SKM-1 (cell line): Measurements from ENCODE around the gene KCNAB1.

ENCODE experiments used
- DNase-seq: peaks from one replicate; lab custom pipeline; 2025; ENCODE audit not compliant: unreplicated experiment; lab: John Stamatoyannopoulos, UW

KCNAB1 gene

DNA sequence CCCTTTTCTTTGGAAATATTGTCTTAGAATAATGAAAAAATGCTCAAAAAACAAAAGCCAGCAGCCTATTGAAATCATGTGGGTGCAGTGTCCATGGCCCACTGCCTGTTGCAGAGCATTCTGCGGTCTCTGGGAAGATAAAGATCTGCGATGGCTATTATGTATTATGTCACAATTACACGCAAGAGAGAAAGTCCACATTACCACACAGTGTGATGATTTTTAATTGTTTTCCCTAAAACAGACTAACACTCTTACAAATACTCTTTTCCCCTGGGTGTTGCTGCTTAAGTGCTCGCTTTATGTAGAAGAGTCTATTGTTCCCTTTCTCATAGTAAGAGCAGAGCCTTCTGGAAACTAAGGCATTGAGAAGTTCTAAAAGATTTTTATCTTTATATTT, 402.3 kb downstream of the KCNAB1 start:
- DNase-seq = no peak

DNA sequence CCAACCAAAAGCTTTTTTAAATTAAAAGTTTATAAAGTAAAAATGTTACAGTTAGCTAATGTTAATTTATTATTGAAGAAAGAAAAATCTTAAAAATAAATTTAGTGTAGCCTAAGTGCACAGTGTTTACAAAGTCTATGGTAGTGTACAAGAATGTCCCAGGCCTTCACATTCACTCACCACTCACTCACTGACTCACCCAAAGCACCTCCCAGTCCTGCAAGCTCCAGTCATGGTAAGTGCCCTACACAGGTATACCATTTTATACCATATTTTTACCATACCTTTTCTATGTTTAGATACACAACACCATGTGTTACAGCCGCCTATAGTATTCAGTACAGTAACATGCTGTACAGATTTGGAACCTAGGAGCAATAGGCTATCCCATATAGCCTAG, 405.4 kb downstream of the KCNAB1 start:
- no peak for DNase-seq

DNA sequence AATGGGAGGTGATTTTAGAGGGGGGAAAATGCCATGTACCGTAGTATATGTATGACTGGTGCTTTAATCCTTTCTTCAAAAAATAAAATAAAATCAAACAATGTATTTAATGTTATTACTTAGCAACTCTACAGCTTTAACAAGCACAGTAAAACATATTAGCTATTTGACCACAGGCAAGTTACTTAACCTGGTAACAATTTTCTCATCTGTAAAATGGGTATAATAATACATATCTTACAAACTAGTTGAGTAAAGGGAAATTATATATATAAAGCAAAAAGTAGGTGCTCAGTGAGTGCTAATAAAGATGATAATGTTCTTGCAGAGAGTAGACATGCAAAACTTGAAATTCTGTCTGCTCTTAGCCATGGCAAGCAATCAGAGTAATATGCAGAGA, 406.7 kb downstream of the KCNAB1 start:
- DNase-seq = no peak

DNA sequence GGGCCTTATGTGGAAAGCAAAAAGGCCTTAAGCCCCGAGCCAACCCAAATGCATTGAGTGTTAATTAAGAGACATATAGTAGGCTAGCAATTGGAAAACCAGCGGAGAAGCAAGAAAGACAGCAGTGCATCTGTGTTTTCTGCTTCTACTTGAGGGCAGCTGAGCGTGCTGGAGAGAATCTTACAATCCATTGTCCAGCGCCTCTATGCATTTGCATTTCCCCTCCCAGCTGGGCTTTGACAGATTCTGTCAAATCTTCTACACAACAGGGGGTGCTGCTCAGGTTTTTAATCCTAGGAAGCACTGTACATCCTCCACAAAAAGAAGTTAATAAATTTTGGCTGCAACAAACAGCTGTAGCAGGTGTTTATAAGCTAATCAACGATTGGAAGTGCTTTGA, 410.6 kb downstream of the KCNAB1 start:
- no peak for DNase-seq

DNA sequence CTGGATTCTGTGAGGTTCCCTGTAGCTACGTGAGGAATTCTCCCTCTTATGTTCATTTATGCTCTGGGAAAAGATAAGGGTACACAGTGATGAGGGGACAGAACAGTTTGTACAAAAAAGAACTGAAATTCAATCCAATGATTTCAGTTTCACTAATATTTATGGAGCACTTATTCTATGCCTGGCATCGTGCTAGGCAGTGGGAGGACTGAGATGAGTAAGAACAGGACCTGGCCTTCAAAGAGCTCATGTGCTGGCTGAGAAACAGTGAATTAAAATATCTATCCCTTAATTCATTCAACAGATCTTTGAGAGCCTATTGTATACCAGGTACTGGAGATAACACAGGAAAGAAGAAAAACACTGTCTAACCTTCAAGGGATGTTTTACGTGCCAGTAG, 412.4 kb downstream of the KCNAB1 start:
- DNase-seq = no peak

DNA sequence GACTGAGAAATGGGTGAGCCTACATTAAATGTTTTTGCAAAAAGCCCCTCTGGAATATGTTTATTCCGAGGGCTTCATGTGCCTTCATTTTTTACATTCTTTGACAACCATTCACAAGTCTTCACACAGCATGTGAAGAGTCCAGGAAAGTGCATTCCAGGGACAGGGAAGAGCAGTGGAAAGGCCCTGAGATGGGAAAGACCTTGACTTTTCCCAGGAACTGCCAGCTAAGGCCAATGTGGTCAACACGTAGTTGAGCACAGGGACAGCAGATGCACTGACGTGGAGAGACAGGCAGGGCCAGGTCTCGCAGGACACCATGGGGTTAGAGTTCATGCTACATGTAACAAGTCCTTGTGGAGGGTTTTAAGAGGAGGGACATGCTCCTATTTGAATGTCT, 412.8 kb downstream of the KCNAB1 start:
- DNase-seq = no peak

DNA sequence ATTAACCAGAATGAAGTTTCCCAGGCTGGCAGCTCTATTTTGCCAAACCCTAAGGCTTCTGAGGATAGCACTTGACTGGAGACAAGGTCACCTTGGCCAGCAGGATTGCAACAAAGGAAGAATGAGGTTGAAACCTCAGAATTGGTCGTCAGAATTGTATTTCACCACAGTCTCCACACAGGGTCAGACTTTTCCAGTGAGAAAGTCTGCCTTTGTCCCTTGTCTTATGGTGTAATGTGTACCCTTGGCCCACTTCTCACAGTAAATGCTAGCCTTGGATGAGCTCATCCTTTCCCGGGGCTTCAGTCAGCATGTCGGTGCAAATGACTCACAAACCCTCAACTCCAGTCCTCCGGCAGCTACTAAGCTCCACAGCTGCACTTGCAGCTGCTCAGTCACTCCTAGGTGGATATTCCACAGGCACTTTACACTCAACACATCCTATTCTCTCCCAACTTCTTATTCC, 414.8 kb downstream of the KCNAB1 start:
- peak; percentile 25 for DNase-seq

DNA sequence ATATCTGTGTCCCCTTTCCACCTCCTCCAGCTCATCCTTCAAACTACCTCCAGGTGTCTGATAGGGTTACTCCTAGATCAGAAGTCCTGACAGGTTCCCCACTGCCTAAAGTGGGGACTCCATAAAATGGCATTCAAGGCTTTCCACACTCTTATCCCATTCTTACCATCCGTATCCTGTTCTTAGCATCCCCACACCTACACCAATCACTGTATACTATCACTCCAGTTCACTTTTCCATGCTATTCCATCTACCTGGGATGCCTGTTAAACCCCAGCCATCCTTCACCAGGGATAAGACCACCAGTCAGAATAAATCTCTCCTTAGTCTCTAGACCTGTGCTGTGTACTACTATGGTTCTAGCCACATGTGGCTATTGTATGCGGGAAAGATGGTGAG, 415.4 kb downstream of the KCNAB1 start:
- no peak for DNase-seq

DNA sequence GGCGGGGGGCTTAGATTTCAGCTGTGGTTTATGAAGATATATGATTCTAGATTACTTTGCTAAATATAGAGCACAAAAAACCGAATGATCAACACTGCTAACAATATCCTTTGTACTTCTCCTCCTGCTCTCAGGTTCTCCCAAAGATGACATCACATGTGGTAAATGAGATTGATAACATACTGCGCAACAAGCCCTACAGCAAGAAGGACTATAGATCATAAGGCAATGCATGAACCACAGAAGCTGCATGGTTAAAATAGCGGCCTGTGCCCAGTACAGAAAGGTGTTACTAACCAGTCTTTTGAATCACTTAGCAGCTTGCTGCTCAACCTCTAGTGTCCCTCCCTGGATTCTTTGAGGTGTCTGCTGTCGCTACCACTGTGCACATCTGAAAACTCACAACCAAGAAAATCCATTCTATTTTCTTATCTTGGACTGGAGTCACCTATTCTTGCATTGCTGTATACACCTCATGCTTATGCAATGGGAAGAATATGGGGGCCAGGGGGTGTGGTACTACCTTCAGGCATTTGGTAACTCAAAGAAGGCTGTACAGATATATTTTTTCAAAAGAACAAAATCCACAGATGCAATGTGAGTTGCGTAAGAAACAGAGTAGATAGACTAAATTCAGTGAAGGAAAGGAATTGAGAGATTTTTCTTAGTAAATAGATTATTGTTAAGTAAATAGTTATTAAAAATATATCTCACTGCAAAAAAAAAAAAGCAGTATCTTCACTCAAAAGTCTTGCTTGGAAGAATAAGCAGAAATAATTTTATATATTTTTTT, 416.3 kb downstream of the KCNAB1 start:
- no peak for DNase-seq

DNA sequence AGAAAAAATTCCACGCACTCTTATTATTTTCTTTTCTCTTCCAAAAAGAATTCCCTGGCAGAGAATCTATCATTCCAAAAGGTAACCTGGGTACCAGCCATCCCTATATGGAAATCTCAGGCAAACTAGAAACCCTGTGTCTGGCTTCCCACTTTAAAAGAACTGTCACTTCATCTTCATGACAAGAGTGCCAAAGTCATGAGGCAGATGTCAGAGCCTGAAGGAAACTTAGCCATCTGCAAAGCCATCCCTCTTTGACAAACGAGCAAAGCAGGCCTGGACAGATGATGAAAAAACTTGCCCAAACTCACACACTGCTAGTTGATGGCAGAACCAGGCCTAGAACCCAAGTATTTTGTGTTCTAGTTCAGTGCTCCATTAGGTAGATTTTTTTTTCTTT, 418.7 kb downstream of the KCNAB1 start:
- no peak for DNase-seq

DNA sequence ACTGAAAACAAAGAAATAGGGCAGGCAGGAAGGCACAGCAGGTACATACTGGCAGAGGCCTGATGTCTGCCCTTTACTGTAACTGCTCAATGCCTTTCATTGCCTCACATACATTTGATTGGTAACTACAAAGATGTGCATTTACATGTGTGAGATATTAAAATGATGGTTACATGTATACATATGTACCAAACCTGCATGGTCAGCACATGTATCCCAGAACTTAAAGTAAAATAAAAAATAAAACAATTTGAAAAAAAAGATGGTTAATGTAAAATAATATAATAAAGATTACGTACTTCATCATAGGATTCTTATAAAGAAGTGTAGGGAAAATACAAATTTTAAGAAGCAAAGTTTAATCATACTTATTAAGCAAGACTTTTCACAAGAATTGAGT, 419.4 kb downstream of the KCNAB1 start:
- DNase-seq = no peak

DNA sequence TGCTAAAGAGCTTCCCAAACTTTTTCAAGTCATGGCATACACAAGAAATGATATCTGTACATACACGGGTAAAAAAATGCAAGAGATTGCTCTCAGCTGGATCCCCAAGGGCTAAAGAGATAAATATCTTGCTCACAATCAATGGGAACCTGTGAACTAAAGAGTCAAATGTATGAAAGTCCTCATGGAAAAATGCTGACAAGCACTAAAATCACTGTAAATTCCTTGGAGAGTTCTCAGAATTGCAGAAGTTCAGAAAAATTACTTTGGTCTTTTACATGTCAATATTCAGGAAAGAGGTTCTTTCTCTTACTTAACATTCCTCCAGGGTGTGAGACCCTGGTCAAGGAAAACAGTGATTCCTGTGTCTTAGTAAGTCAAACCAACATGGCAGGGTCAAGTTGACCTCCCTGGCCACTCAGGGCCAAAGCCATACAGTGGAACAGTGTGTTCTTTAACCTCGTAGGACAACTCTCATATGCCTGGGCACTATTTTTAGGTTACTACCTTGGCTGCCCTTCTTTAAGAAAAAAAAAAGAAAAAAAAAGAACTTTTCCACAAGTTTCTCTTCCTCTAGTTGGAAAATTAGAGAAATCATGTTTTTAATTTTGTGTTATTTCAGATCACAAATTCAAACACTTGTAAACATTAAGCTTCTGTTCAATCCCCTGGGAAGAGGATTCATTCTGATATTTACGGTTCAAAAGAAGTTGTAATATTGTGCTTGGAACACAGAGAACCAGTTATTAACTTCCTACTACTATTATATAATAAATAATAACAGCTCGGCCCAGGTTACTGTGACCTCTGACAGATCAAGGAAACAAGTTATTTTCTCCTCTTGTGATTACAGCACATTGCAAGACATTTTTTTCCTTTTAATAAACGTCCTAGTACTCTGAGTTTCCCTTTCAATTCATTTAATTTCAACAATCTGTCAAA, 422.0 kb downstream of the KCNAB1 start:
- no peak for DNase-seq

DNA sequence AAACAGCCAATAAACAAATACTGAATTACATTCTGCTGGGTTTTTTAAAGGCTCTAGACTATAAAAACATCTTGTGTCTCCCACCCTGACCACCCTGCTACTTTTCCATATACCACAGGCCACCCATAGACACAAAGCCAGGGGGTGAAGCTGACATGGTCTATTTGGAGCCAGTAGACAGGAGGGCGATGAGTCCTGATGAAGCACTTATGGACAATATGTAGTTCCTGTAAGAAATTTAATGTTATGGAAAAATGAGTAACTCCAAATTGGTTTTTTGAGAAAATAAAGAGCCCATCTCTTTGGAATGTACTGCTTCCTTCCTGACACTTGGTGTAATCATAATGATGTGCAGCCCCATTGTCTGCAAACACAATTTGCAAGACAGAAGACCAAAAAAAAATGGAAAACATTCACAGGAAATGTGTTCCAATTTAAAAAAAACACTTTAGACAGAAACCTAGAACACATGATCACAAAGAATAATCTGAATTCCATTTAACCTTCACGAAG, 422.7 kb downstream of the KCNAB1 start:
- DNase-seq = no peak

DNA sequence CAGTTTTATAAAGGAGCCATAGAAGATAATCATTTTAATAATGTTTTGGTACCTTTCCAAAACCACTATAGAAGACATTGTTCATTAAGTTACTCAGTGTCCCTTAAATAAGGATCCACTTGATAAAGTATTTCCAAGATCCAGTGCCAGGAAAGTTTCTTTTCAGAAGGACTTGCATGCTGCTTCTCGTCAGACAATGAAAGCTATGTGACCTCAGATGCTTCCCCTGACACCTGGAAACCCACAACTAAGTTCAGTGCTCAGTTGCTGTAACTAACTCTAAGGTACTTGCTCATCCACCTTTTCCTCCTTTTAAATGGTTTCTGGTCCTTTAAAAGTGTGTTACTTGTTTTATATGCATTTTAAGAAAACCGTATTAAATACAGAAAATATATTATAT, 427.3 kb downstream of the KCNAB1 start:
- no peak for DNase-seq

DNA sequence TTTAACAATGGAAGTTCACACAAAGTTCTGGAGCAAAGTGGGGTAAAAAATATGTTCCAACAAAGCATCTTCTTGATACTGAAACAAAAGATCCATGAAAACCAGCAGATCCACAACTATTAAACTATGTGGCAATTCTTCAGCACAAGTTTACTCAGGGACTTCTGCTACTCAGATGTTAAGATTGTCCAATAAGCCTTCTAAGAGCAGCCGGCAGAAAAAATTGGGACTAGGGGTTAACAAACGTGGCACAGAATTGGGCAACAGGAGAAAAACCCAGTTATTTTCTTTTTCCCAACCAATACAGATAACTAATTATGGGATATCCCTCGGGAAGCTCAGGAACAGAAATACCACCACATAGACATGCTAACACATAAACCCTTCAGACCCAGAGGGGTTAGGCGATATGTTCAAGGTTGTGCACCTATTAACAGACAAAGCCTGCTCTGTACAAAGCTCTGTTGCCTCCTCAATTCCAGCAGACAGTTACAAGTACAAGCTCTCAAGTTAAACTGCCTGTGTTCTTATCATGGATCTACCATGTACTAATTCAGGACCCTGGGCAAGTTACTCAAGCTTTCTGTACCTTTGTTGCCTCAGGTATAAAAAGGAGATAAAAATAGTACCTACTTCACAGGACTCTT, 427.8 kb downstream of the KCNAB1 start:
- DNase-seq = no peak

DNA sequence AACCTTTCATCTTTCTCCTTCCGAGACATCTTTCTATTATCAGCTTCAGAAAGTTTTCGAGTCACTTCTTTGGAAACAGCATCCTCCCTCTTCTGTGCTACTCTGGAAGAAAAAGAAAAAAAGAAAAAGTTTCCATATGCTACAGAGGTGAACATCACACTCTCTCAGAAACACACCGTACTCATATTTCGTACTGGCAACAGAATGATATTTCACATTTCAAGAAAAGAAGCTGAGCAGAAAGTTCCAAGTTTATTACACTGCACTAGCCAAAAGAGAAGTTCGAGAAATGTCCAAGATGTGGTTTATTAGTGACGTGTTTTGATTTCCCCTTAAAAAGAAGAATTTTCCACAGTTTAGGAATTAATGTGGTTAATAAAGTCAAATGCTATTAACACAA, 428.5 kb downstream of the KCNAB1 start:
- DNase-seq = no peak

DNA sequence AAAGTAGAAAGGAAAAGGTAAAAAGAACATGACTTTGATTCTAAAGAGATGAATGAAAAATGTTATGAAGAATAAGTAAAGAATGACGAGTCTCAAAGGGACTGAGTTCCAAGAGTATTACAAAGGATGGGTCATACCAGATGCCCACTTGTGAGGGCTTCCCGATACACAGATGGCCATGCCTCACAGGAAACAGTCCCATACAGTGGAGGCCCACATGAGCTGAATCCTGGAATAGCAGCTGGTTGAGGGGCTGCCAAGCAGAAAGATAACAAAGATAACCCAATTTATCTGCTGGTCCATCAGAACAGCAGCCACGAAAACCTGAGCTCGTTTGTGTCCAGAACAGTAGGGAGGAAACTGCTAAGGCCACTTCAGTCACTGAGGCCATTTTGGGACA, 430.9 kb downstream of the KCNAB1 start:
- no peak for DNase-seq

DNA sequence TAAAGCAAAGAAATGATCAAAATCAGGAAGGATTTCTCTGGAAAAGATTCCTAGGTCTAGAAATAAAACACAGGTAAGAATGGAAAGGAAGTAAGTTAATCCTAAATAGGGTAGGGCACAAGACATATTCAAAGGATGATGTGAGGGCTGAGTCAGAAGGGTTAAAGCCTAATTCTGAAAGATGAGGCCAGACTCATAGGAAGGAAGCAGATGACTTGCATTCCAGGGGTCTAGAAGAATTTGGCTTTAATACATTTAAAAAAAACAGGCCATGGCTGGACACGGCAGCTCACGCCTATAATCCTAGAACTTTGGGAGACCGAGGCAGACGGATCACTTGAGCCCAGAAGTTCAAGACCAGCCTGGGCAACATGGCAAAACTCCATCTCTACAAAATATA, 431.4 kb downstream of the KCNAB1 start:
- DNase-seq = no peak

DNA sequence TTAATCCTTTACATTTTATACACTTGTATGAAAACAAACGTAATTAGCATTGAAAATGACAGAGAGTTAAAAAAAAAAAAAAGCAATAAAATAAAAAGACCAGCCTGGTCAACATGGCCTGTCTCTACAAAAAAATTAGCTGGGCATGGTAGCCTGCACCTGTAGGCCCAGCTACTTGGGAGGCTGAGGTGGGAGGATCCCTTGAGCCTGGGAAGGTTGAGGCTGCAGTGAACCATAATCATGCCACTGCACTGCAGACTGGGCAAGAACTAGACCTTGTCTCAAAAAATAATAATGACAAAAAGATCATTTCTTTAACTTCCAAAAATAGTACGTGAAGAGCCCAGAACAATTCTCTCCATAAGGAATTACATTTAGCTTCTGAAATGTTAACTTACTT, 432.6 kb downstream of the KCNAB1 start:
- DNase-seq = no peak

DNA sequence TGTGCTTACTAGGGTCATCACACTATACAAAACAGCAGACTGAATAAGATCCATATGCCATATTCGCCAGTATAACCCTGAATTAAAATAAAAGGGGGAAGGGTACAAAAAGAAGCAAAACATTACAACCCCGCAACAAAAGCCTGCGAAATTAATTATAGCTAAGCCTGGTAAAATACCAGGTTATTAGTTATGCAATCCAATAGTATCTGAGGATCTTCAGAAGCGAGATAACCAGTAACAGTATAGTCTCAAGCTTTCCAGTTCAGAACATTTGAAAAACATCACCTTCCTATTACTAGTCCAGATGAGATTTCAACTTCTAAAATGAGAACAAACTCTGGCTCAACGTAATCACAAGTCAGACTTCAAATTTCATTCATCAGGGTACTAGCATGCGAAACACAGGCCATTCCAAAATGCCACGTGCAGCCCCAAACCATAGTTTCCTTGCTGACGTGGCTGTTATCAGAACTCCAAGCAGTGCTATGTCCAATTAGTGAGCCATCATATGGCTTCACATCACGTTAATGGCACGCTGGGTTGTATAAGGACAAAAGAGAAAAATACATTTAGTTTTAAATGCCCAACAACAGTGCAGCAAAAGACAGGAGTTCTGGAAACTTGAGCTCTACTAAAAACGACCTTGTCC, 433.5 kb downstream of the KCNAB1 start:
- no peak for DNase-seq

DNA sequence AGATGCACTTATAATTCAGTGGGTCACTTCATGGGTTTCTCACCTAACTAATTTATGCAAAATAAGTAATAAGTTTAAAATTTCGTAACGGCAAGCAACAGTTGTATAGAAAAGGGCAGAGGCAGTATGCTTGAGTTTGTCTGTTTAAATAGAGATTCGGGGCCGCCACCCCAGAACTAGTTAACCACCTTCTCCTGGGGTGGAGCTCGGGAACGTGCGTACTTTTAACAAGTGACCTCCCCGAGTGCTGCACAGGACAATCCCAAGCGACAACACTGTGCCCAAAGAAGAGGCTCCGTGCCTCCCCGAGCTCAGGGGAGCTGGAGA, 434.1 kb downstream of the KCNAB1 start:
- DNase-seq = no peak
